Germinal center (tissue), 1 donor: ENCODE results near the gene DKKL1.
A peak's percentile ranks its signal among the peaks of the same experiment; 100 is the strongest.
"Not testable (repeated sequence)": the region's sequence is repeated elsewhere in the genome, so short reads cannot be mapped to it uniquely, and the experiment has no call there.

Experiments used
- DNase-seq: peaks from one replicate; pipeline ENCODE4 v3.0.0; 2012; ENCODE audit warnings: mixed read lengths, low spot score

Gene DKKL1

GRCh38 chr19:49362048-49362928 lies 1.4 kb upstream of the DKKL1 start, which contains the start of gene TEAD2:
TSS of gene TEAD2 (minus strand) at chr19:49362416. CDS start at chr19:49360075, 2,341 bp downstream.
- peak; percentile 24 for DNase-seq

GRCh38 chr19:49362929-49363267 lies 779 bp upstream of the DKKL1 start:
- no peak for DNase-seq

GRCh38 chr19:49364083-49364737 lies 533 bp downstream of the DKKL1 start:
- DNase-seq, result no peak

GRCh38 chr19:49366110-49366509 lies 2.4 kb downstream of the DKKL1 start:
- peak; percentile 33 for DNase-seq

- DNase-seq, result no peak
Measured at GRCh38 chr19:49368711-49369358, 5.2 kb downstream of the DKKL1 start.

GRCh38 chr19:49371184-49371583 lies 7.5 kb downstream of the DKKL1 start:
- no peak for DNase-seq

- not testable (repeated sequence) for DNase-seq
Measured at GRCh38 chr19:49373174-49373573, 9.5 kb downstream of the DKKL1 start.

- no peak for DNase-seq
Measured at GRCh38 chr19:49374665-49375434, 11.2 kb downstream of the DKKL1 start.

GRCh38 chr19:49378512-49378911 lies 14.8 kb downstream of the DKKL1 start:
- no peak for DNase-seq

- no peak for DNase-seq
Measured at GRCh38 chr19:49380391-49380790, 16.7 kb downstream of the DKKL1 start.

- no peak for DNase-seq
Measured at GRCh38 chr19:49382639-49383038, 19.0 kb downstream of the DKKL1 start.

GRCh38 chr19:49383599-49383998 lies 19.9 kb downstream of the DKKL1 start:
- DNase-seq, result no peak

GRCh38 chr19:49387936-49388372 lies 24.3 kb downstream of the DKKL1 start, which contains the start of gene KASH5:
TSS of gene KASH5 (plus strand) at chr19:49388249. CDS start at chr19:49390884, 2,635 bp downstream.
- DNase-seq, result peak; percentile 91

GRCh38 chr19:49389406-49389805 lies 25.7 kb downstream of the DKKL1 start:
- DNase-seq, result no peak

GRCh38 chr19:49390131-49390928 lies 26.7 kb downstream of the DKKL1 start:
- no peak for DNase-seq

GRCh38 chr19:49390929-49391359 lies 27.3 kb downstream of the DKKL1 start:
- DNase-seq, result peak; percentile 73

- peak; percentile 77 for DNase-seq
Measured at GRCh38 chr19:49391581-49392399, 28.1 kb downstream of the DKKL1 start.

GRCh38 chr19:49393881-49394280 lies 30.2 kb downstream of the DKKL1 start:
- DNase-seq, result no peak

- DNase-seq, result no peak
Measured at GRCh38 chr19:49395581-49396407, 32.1 kb downstream of the DKKL1 start.
